GM13977 (cell line): ENCODE data around the gene GSTM5.
"Not testable (repeated sequence)": the region's sequence is repeated elsewhere in the genome, so short reads cannot be mapped to it uniquely, and the experiment has no call there.

Experiments used
- DNase-seq: peaks from one replicate; pipeline ENCODE4 v3.0.0; 2012; ENCODE audit warnings: low spot score
- CTCF ChIP-seq: IDR thresholded peaks from 2 replicates; pipeline ENCODE4 v1.5.1; 2012; ENCODE audit warnings: mild to moderate bottlenecking, control low read depth; ENCODE audit not compliant: insufficient read depth; ENCODE audit errors: extremely low read depth, missing control alignments
- in situ Hi-C: fragments of 300-500 bp; cut with MboI; formaldehyde crosslinking; loops from one replicate; pipeline ENCODE4 v1.12.0; 2022; ENCODE audit warnings: low sequenced_read_pairs, low pct_unique_long_range_greater_than_20kb, mixed read lengths, inconsistent platforms; ENCODE audit not compliant: unreplicated experiment

GSTM5 gene

GRCh38 chr1:109677459-109677858 lies 34.6 kb upstream of the GSTM5 start:
- in situ Hi-C loops: no loop called here
- no peak for TF ChIP-seq CTCF
- DNase-seq: no peak

DNA sequence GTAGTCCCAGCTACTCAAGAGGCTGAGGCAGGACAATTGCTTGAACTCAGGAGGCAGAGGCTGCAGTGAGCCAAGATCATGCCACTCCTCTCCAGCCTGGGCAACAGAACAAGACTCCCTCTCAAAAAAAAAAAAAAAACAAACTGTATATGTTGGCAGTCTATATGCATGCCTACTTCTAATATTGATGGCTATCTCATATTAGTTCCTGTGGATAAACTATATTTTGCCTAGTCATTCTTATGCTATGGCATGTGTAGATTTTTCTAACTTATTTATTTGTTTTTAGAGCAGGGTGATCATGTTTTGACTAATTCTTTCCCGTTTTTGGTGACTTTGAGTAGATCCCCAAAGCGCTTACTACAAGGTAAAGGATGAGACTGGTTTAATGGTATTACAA lies 33.4 kb upstream of the GSTM5 start:
- in situ Hi-C loops, DNase-seq: not testable (repeated sequence)

DNA sequence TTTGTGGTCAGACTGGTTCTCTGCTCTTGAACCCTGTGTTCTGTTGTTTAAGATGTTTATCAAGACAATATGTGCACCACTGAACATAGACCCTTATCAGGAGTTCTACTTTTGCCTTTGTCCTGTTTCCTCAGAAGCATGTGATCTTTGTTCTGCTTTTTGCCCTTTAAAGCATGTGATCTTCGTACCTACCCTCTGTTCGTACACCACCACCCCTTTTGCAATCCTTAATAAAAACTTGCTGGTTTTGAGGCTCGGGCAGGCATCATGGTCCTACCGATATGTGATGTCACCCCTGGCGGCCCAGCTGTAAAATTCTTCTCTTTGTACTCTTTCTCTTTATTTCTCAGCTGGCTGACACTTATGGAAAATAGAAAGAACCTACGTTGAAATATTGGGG lies 27.3 kb upstream of the GSTM5 start:
- in situ Hi-C loops, DNase-seq: not testable (repeated sequence)

GRCh38 chr1:109685399-109685798 lies 26.7 kb upstream of the GSTM5 start:
- DNase-seq, in situ Hi-C loops: not testable (repeated sequence)

- DNase-seq, in situ Hi-C loops: not testable (repeated sequence)
Measured at GRCh38 chr1:109685890-109686289, 26.2 kb upstream of the GSTM5 start.

DNA sequence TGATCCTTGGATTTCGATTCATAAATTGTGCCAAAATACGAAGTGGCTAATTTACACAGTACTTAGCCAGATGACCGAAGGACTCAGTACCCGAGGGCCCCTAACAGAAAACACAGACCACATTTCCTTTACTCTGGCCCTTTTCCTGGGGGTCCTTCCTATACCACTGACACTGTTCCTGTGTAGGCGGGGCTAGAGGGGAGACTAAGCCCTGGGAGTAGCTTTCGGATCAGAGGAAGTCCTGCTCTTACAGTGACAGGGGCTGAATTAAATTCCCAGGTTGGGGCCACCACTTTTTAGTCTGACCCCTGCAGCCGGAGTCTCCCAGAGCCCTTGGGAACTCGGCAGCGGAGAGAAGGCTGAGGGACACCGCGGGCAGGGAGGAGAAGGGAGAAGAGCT lies 24.9 kb upstream of the GSTM5 start:
- in situ Hi-C loops, DNase-seq: not testable (repeated sequence)

DNA sequence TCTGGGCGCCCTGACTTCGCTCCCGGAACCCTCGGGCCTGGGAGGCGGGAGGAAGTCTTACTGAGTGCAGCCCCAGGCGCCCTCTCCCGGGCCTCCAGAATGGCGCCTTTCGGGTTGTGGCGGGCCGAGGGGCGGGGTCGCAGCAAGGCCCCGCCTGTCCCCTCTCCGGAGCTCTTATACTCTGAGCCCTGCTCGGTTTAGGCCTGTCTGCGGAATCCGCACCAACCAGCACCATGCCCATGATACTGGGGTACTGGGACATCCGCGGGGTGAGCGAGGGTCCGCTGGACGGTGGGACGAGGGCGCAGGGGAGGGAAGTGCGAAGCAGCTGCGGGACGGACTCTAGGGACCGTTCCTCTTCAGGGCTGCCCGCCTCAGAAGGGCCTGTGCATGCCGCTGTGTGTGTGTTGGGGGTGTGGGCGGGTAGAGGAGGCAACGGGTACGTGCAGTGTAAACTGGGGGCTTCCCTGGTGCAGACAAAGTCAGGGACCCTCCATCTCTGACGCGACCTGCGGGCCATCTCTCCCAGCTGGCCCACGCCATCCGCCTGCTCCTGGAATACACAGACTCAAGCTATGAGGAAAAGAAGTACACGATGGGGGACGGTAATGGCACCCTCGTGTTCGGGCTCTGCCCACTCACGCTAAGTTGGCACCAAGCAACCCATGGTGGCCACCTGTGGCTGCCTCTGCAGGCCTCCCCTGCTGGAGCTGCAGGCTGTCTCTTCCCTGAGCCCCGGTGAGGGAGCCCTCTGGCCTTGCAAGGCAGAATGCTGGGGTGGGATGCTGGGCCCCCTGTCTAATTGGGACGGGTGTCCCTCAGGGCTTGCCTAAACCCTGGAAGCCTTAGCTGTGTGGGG lies 24.2 kb upstream of the GSTM5 start, which contains the start of gene GSTM1:
Gene GSTM1, plus strand, starts transcription at position 177 of the 859 bp plus-strand sequence. Its CDS starts 57 bp downstream, at position 234.
- TF ChIP-seq CTCF: no peak
- in situ Hi-C loops: no loop called here
- no peak for DNase-seq

GRCh38 chr1:109689844-109690405 lies 22.1 kb upstream of the GSTM5 start:
- in situ Hi-C loops: no loop called here
- no peak for DNase-seq
- no peak for TF ChIP-seq CTCF

GRCh38 chr1:109691759-109692158 lies 20.3 kb upstream of the GSTM5 start:
- no peak for DNase-seq
- no peak for TF ChIP-seq CTCF
- in situ Hi-C loops: no loop called here

DNA sequence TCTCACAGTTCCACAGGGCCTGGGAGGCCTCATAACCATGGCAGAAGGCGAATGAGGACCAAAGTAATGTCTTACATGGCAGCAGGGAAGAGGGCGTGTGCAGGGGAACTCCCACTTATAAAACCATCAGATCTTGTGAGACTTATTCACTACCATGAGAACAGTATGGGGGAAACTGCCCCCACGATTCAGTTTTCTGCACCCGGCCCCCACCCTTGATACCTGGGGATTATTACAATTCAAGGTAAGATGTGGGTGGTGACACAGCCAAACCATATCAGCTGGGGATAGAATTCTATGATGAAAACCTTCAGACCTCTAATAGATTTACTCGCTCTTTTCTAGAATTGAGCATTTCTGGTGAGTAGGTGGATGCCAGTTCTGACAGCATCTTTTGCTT lies 17.7 kb upstream of the GSTM5 start:
- in situ Hi-C loops, DNase-seq: not testable (repeated sequence)

GRCh38 chr1:109695138-109695537 lies 16.9 kb upstream of the GSTM5 start:
- in situ Hi-C loops, DNase-seq: not testable (repeated sequence)
